HG03108 (cell line): Measurements from ENCODE around the gene SOS1.
A peak's percentile ranks its signal among the peaks of the same experiment; 100 is the strongest.
"Not testable (repeated sequence)": the region's sequence is repeated elsewhere in the genome, so short reads cannot be mapped to it uniquely, and the experiment has no call there.

Source experiments
- ATAC-seq: cut with Tn5 transposase; IDR thresholded peaks from one replicate; pipeline ENCODE4 v1.9.1; 2021; ENCODE audit warnings: moderate library complexity; ENCODE audit not compliant: unreplicated experiment

Gene SOS1

GRCh38 chr2:38977047-38977446, 143.8 kb downstream of the SOS1 start:
- ATAC-seq, result no peak

- no peak for ATAC-seq
These were observed 145.8 kb downstream of the SOS1 start for GRCh38 chr2:38975042-38975441.

- no peak for ATAC-seq
These were observed 147.6 kb downstream of the SOS1 start for GRCh38 chr2:38973266-38973665.

DNA sequence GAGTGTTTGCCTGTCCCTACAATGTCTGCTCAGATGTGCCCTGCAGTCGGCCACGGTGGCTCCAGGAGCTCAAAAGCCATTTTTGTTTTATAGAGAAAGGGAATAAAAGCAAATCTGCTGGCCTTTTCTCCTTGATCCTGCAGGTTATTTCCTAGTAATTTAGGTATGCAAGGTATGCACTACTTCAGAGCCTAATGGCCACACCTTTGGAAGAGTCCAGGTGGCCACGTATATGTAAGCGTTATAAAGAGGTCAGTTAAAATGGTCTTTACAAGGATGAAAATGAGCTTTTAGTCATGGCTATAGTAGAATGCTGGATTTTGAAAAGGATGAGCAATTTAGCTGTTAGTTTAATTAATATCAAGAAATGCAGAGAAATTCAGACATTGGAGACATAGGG, 149.5 kb downstream of the SOS1 start:
- no peak for ATAC-seq

DNA sequence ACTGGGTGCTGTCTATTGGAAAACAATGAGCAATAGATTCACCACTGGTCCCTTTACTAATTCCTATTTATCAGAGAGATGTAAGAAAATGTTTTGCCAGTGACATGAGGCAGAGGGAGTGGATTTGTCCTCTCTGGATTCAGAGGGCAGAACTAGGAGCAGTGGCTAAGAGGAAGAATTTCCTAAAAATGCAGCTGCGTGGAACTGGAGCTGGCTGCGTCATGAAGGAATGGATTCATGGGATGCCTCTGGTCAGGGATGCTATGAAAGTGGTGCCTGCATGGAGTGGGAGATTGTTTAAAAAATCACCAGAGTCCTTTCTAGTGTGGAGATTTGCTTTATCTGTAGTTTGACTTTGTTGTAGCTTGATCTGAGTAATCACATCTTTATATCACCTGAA, 152.8 kb downstream of the SOS1 start:
- ATAC-seq, result no peak

- no peak for ATAC-seq
These were observed 154.2 kb downstream of the SOS1 start for GRCh38 chr2:38966678-38967077.

- ATAC-seq, result no peak
These were observed 154.8 kb downstream of the SOS1 start for GRCh38 chr2:38966006-38966405.

- ATAC-seq, result peak; percentile 11
These were observed 160.1 kb downstream of the SOS1 start for GRCh38 chr2:38960609-38961320.

DNA sequence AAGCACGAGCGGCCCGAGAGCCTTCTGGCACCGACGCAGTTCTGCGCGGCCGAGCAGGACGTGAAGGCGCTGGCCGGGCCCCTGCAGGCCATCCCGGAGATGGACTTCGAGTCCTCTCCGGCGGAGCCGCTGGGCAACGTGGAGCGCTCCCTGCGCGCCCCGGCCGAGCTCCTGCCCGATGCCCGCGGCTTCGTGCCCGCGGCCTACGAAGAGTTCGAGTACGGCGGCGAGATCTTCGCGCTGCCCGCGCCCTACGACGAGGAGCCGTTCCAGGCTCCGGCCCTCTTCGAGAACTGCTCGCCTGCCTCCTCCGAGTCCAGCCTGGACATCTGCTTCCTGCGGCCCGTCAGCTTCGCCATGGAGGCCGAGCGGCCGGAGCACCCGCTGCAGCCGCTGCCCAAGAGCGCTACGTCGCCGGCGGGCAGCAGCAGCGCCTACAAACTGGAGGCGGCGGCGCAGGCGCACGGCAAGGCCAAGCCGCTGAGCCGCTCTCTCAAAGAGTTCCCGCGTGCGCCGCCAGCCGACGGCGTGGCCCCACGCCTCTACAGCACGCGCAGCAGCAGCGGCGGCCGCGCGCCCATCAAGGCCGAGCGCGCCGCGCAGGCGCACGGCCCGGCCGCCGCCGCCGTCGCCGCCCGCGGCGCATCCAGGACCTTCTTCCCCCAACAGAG, 160.8 kb downstream of the SOS1 start:
- ATAC-seq, result peak; percentile 67

DNA sequence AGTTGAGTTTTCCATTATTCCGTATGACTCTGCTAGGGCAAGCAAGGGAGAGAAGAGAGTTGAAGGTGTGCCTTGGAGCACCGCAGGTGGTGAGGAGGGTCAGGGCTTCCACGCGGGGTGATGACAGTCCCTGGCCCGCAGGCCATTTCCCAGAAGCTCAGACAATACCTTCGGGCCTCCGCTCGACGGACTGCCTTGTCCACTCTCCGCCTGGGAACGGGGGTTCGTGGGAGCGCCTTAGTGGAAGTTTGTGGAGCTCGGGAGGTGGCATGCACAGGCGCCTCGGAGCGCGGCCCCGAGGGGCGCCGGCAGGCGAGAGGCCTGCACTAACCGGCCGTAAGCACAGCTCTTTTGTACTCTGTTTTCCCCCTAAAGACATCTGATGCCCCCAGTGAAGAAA, 161.4 kb downstream of the SOS1 start:
- no peak for ATAC-seq

- ATAC-seq, result no peak
These were observed 162.9 kb downstream of the SOS1 start for GRCh38 chr2:38957972-38958371.

GRCh38 chr2:38951766-38952165, 169.1 kb downstream of the SOS1 start:
- no peak for ATAC-seq

- no peak for ATAC-seq
These were observed 171.9 kb downstream of the SOS1 start for GRCh38 chr2:38948995-38949394.

GRCh38 chr2:38948387-38948882, 172.4 kb downstream of the SOS1 start:
- no peak for ATAC-seq

DNA sequence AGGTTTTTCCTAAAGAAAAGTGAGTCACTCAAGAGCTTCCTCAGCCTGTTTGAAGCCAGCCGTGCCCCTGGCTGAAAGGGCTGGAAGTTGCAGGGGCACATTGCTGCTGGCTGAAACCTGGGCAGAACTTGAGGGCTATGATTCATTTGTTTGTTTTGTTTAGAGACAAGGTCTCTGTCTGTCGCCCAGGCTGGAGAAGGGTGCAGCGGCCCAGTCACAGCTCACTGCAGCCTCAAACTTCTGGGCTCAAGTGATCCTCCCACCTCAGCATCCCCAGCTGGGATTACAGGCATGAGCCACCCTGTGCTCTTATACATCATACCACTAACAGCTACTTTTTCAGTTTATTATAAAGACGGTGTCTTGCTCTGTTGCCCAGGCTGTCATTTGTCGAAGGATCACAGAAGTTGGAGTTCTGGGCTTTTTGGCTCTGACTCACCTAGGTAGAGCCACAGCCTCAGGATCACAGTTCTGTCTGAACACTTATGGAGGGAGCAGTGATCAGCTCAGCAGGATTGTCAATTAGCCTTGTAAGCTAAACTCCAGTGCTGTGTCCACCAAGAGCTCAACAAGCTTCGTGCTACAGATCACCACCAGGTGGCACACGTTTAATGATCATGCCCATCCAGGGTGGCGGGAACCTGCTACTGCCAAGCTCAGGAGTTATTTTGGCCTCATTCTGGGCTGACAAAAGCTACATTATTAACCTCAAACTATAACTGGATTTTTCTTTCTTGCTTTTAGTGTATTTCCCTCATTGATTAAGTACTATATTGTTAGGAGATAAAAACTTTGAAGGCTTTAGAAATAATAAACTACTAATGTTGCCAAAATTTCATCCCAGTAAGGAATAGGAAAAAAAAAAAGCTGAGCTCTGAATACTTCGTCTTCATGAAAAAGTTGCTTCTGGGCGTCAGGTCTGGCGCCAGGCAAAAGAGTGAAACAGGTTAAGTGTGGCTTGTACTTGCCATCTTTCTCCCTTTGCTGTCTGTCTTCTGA, 173.3 kb downstream of the SOS1 start:
- ATAC-seq, result no peak

DNA sequence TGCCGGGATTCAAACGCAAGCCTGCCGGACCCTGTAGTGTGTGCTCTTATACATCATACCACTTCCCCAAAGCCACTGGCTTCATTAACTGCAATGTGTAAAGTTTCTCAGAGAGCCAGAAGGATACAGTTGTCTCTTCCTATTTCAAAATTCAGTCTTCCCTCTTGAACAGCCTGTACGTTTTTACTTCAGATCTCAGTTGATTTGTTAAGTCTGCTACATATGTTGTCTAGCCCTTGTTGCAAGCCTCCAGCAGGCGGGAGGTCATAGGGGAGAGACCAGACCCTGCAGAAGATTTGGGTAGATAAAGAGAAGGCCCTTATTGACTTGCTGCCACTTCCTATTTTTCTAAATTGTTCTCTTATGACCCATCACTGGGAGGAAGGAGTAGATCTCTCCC, 174.9 kb downstream of the SOS1 start:
- no peak for ATAC-seq

DNA sequence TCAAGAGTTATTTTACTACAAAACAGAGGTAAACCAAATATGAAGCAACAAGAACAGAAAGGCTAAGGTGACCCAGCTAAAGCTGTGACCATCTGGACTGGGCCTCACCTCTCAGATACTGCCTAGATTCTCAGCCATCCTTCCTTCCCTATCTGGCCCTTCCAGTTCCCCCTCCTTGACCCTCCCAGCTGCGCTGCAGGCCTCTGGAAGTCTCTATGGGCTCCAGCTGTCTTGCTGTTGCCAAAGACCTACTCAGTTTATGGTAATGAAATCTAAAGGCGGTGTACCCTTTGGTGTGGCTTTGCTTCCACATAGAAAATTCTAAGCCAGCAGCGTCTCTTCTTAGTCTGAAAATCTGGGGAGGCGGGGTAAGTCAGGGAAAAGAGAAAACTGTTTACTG, 175.5 kb downstream of the SOS1 start:
- no peak for ATAC-seq

DNA sequence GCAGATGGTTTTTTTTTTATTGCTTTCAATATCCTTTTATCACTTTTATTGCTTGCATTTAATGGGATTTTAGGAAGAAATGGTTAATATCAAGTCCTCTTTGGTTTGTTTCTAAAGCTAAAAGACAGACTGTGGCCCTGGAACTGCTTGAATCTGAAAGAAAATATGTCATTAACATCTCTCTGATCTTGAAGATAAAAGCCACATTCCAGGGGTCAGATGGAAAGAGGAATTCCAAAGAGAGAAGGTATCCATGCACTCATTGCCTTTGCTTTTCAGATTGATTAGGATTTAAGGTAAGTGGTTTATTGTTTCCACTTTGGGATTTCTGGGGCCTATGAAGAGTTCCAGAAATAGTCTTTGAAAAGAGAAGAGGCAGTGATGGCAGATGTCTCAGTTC, 177.1 kb downstream of the SOS1 start:
- ATAC-seq, result no peak

GRCh38 chr2:38940746-38941145, 180.1 kb downstream of the SOS1 start:
- no peak for ATAC-seq

- no peak for ATAC-seq
These were observed 183.3 kb downstream of the SOS1 start for GRCh38 chr2:38937548-38937947.

GRCh38 chr2:38936516-38936915, 184.3 kb downstream of the SOS1 start:
- ATAC-seq, result not testable (repeated sequence)
